ENCODE data around the gene ELK3.

The ELK3 gene

GRCh38 chr12:96274331-96274730, 80.2 kb downstream of the ELK3 start:
- ATAC-seq = peak; percentile 84
- TF ChIP-seq, protein P1, sequence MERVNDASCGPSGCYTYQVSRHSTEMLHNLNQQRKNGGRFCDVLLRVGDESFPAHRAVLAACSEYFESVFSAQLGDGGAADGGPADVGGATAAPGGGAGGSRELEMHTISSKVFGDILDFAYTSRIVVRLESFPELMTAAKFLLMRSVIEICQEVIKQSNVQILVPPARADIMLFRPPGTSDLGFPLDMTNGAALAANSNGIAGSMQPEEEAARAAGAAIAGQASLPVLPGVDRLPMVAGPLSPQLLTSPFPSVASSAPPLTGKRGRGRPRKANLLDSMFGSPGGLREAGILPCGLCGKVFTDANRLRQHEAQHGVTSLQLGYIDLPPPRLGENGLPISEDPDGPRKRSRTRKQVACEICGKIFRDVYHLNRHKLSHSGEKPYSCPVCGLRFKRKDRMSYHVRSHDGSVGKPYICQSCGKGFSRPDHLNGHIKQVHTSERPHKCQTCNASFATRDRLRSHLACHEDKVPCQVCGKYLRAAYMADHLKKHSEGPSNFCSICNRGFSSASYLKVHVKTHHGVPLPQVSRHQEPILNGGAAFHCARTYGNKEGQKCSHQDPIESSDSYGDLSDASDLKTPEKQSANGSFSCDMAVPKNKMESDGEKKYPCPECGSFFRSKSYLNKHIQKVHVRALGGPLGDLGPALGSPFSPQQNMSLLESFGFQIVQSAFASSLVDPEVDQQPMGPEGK (CRISPR knock-in tag; IDR thresholded peaks at IDR 0.05; ENCODE audit: borderline replicate concordance) = no peak
- TF ChIP-seq ZC3H10 (CRISPR knock-in tag; IDR thresholded peaks at IDR 0.05) (no peak), ISL1 (CRISPR knock-in tag; IDR thresholded peaks at IDR 0.05) (no peak), TCF4 (CRISPR knock-in tag; IDR thresholded peaks at IDR 0.05; ENCODE audit: borderline replicate concordance) (no peak), ZNF565 (CRISPR knock-in tag; conservative IDR thresholded peaks at IDR 0.05; ENCODE audit: low read depth) (no peak), CREB5 (CRISPR knock-in tag; IDR thresholded peaks at IDR 0.05; ENCODE audit: low read depth) (no peak), POU6F1 (CRISPR knock-in tag; IDR thresholded peaks at IDR 0.05; ENCODE audit: borderline replicate concordance, low read depth) (no peak), TOX (CRISPR knock-in tag; IDR thresholded peaks at IDR 0.05; ENCODE audit: borderline replicate concordance) (no peak)
- TF ChIP-seq, protein P2, sequence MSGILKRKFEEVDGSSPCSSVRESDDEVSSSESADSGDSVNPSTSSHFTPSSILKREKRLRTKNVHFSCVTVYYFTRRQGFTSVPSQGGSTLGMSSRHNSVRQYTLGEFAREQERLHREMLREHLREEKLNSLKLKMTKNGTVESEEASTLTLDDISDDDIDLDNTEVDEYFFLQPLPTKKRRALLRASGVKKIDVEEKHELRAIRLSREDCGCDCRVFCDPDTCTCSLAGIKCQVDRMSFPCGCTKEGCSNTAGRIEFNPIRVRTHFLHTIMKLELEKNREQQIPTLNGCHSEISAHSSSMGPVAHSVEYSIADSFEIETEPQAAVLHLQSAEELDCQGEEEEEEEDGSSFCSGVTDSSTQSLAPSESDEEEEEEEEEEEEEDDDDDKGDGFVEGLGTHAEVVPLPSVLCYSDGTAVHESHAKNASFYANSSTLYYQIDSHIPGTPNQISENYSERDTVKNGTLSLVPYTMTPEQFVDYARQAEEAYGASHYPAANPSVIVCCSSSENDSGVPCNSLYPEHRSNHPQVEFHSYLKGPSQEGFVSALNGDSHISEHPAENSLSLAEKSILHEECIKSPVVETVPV (CRISPR knock-in tag; IDR thresholded peaks at IDR 0.05) = no peak

DNA sequence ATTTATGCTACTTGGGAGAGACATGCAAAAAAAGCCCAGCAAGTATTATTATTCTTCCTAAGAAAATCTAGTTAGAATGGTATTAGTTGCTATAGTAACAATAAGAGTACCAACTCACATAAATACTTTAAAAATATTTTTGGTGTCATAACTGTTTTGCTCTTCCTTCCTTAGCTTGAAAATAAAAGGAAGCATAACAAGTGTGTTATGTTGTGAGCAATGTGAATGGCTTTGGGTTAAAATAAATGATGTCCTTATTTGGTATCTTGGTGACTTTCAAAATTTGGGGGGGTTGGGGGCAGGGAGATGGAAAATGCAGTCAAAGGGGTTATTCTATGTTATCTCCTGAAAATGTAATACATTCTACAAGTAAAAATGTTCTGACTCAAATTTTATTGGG, 91.0 kb downstream of the ELK3 start:
- TF ChIP-seq TCF4 (CRISPR knock-in tag; IDR thresholded peaks at IDR 0.05; ENCODE audit: borderline replicate concordance) = no peak
- TF ChIP-seq RARB (CRISPR knock-in tag; IDR thresholded peaks at IDR 0.05) = no peak
- TF ChIP-seq ZNF8 (CRISPR knock-in tag; IDR thresholded peaks at IDR 0.05) = no peak
- no peak for TF ChIP-seq OSR1 (CRISPR knock-in tag; IDR thresholded peaks at IDR 0.05)
- TF ChIP-seq CREB5 (CRISPR knock-in tag; IDR thresholded peaks at IDR 0.05; ENCODE audit: low read depth) = no peak
- TF ChIP-seq ZFP30 (CRISPR knock-in tag; IDR thresholded peaks at IDR 0.05) = no peak
- TF ChIP-seq ARNTL (CRISPR knock-in tag; IDR thresholded peaks at IDR 0.05; ENCODE audit: borderline replicate concordance, low read depth) = no peak
- no peak for TF ChIP-seq ESRRG (CRISPR knock-in tag; IDR thresholded peaks at IDR 0.05)
- no peak for TF ChIP-seq ZNF565 (CRISPR knock-in tag; conservative IDR thresholded peaks at IDR 0.05; ENCODE audit: low read depth)
- TF ChIP-seq ZC3H10 (CRISPR knock-in tag; IDR thresholded peaks at IDR 0.05) = no peak
- TF ChIP-seq, protein P3, sequence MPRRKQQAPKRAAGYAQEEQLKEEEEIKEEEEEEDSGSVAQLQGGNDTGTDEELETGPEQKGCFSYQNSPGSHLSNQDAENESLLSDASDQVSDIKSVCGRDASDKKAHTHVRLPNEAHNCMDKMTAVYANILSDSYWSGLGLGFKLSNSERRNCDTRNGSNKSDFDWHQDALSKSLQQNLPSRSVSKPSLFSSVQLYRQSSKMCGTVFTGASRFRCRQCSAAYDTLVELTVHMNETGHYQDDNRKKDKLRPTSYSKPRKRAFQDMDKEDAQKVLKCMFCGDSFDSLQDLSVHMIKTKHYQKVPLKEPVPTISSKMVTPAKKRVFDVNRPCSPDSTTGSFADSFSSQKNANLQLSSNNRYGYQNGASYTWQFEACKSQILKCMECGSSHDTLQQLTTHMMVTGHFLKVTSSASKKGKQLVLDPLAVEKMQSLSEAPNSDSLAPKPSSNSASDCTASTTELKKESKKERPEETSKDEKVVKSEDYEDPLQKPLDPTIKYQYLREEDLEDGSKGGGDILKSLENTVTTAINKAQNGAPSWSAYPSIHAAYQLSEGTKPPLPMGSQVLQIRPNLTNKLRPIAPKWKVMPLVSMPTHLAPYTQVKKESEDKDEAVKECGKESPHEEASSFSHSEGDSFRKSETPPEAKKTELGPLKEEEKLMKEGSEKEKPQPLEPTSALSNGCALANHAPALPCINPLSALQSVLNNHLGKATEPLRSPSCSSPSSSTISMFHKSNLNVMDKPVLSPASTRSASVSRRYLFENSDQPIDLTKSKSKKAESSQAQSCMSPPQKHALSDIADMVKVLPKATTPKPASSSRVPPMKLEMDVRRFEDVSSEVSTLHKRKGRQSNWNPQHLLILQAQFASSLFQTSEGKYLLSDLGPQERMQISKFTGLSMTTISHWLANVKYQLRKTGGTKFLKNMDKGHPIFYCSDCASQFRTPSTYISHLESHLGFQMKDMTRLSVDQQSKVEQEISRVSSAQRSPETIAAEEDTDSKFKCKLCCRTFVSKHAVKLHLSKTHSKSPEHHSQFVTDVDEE (CRISPR knock-in tag; IDR thresholded peaks at IDR 0.05) = no peak
- TF ChIP-seq ZNF70 (CRISPR knock-in tag; IDR thresholded peaks at IDR 0.05) = no peak
- TF ChIP-seq, protein P1 (CRISPR knock-in tag; IDR thresholded peaks at IDR 0.05; ENCODE audit: borderline replicate concordance) = no peak
- no peak for TF ChIP-seq PPARA (CRISPR knock-in tag; IDR thresholded peaks at IDR 0.05; ENCODE audit: borderline replicate concordance)
- TF ChIP-seq, protein P2 (CRISPR knock-in tag; IDR thresholded peaks at IDR 0.05) = no peak
- no peak for TF ChIP-seq GLIS3 (CRISPR knock-in tag; IDR thresholded peaks at IDR 0.05)
- no peak for TF ChIP-seq SNAI2 (CRISPR knock-in tag; IDR thresholded peaks at IDR 0.05)
- TF ChIP-seq BACH2 (CRISPR knock-in tag; IDR thresholded peaks at IDR 0.05; ENCODE audit: borderline replicate concordance) = no peak
- TF ChIP-seq ZFP3 (CRISPR knock-in tag; IDR thresholded peaks at IDR 0.05) = no peak
- no peak for TF ChIP-seq TOX (CRISPR knock-in tag; IDR thresholded peaks at IDR 0.05; ENCODE audit: borderline replicate concordance)
- no peak for ATAC-seq
